ENCODE measurements around the gene C11orf68.
"Not testable (repeated sequence)": the region's sequence is repeated elsewhere in the genome, so short reads cannot be mapped to it uniquely, and the experiment has no call there.

The C11orf68 gene

DNA sequence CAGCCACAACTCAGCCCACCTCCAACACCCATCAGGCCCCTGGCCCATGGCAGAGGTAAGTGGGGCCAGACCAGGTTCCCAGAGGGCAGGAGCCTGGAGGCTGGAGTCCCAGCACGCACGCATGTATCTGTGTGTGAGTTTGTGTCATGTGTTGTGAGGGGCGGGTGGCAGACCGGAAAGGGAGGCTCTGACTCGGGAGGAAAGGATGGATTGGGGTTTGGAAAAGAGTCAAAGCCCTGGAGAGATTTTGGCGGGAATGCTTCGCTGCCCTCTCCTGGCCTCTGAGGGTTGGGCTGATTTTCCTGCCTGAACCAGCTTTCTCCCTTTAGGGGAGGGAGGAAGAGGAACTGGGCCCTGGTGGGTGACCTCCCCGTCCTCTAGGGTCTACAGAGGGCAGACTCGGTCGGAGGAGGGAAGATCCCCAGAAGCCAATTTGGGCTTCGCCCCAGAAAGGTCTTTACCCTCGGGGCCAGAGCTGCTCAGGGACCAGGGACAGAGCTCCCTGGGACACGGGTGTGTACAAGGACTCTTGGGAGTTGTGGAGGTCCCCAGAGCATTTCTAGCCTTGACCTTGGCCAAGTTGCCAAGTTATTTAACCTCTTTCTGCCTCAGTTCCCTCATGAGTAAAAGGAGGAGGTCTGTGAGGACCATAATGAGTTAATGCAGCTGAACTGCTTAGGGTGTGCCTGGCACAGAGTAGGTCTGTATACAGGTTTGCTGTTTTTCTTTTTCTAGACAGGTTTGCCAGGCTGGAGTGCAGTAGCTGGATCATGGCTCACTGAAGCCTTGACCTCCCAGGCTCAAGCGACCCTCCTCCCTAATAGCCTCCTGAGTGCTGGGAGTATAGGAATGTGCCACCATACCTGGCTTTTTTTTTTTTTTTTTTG, 6.9 kb downstream of the C11orf68 start:
- no peak for DNase-seq

DNA sequence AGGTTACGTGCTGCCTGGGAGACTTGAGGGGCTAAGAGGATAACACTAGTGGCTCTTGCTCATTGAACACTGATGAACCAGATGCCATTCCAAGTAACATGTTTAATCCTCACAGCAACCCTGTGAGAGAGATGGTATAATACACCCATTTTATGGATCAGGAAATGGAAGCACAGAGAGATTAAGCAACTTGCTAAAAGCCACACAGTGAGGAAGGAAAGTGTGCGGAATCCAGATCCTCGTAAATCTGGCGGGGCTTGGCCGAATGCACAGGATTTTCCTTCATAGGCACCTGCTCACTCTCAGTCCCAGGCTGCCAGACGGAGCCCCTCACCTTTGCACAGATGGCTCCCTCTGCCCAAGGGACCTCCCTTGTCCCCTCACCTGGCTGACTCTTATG, 11.0 kb downstream of the C11orf68 start:
- DNase-seq, result no peak

DNA sequence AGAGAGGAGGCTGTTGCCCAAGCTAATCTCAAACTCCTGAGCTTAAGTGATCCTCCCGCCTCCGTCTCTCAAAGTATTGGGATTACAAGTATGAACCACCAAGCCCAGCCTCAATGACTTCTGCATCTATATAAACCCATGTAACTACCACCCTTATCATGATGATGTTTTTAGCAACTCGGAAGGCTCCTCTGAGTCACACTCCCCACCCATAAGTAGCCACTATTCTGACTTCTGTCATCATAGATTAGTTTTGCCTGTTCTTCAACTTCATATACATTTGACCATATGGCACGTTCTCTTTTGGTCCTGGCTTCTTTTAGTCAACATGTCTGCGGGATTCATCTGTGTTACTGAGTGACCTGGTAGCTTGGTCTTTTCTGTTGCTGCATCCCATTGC, 12.3 kb downstream of the C11orf68 start:
- no peak for DNase-seq

DNA sequence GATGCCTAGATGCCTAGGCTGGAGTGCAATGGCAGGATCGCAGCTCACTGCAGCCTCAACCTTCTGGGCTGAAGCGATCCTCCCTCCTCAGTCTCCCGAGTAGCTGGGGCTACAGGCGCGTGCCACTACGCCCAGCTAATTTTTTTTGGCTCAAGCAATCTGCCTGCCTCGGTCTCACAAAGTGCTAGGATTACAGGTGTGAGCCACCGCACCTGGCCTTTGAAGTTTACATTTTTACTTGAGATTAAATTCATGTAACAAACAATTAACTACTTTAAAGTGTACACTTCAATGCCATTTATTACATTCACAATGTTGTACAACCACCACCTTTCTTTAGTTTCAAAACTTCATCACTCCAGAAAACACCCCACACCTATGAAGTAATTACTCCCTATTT, 15.1 kb downstream of the C11orf68 start:
- no peak for DNase-seq

DNA sequence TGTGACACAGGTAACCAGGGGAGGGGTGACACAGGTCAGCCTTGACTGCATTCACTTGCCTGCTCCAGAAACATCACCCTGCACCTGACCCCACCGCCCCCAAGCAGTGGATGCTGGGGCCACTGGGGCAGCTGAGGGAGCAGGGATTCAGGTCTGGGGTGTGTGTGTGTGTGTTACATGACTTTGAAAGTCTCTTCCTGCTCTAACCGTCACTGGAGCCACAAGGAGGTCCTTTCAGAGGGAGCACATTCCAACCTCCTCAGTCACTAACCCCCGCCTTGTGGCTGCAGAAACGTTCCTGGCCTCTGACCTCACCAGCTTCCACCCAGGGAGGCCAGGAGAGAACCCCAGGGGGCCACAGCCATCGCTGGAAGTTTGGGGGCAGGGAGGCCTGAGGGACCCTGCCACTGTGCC, 15.8 kb downstream of the C11orf68 start:
- DNase-seq, result no peak

DNA sequence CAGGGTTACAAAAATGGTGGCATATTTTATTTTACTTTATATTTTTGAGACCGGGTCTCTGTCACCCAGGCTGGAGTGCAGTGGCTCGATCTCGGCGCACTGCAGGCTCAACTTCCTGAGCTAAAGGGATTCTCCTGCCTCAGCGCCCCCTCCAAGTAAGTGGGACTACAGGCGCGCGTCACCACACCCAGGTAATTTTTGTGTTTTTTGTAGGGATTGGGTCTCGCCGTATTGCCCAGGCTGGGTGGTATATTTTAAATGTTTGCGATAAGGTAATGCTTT, 18.0 kb downstream of the C11orf68 start:
- DNase-seq, result no peak

DNA sequence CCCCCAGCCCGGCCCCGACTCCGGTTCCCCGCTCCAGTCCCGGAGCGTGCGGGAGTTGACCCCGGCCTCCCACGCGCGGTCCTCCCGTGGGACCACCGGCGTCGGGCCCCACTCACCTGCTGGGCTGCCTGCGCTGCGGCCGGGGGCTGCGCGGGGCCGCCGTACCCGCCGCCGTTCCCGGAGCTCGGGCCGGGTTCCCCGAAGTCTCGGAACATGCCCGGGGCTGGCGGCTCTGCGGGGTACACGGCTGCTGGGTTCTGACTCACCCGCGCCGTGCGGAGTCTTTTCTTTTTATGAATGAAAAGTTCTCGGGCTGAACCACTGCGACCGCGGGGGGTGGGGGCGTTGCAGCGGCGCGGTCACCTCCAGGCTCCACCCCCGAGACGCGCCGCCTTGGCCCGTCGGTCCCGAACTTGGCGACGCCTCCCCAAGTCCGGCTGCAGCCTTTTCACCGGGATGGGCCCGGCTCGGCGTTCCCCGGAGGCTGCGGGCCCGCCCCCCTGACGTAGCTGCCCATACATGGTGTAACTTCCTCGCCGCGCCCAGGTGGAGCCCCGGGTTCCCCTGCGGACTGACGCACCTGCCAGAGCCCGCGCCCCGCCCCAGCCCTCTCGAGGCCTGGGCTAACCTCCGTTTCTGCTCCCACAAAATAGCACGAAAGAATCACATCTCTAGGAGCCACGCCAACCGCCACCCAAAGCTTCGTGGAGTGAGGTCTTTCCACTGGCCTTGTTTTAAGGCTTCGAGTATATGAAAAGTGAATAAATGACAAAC, 18.6 kb downstream of the C11orf68 start, which contains the start of gene FOSL1:
Gene FOSL1, minus strand, starts transcription at position 264 of the 774 bp plus-strand sequence. Its CDS starts 49 bp downstream, at position 215.
- DNase-seq, result peak; percentile 95

DNA sequence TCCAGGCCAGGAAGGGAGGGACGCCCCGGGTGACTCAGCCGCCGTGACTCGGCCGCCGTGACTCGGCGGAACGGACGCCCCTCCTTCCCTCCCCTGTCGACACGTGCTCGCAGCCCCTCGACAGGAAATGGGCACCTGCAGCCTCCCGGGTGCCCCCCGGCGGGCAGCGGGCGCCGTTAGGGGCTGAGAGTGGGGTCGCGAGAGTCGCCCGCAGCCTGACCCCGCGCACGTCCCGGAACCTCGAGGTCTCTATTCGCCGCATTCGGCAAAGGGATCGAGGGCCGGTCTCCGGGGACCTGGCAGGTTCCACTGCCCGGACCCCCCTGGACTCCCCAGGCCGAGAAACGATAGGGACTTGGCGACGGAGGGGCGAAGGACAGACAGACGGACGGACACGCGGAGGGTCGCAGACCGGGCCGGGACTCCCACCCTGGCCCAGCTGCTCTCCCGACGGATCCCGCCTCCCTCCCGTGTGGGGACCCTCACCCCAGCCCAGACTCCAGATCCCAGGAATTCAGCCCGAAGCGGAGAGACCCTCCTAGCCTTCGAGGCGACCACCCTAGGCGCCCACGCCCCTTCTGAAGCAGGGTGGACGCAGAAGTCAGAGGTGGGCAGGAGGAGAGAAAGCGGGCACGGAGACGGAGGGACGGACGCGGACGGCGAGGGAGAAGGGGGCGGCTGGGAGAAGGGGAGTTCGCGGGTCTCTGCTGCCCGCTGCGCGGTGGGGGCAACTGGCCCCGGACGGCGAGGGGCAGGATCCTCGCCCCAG, 19.3 kb downstream of the C11orf68 start:
- peak; percentile 67 for DNase-seq

DNA sequence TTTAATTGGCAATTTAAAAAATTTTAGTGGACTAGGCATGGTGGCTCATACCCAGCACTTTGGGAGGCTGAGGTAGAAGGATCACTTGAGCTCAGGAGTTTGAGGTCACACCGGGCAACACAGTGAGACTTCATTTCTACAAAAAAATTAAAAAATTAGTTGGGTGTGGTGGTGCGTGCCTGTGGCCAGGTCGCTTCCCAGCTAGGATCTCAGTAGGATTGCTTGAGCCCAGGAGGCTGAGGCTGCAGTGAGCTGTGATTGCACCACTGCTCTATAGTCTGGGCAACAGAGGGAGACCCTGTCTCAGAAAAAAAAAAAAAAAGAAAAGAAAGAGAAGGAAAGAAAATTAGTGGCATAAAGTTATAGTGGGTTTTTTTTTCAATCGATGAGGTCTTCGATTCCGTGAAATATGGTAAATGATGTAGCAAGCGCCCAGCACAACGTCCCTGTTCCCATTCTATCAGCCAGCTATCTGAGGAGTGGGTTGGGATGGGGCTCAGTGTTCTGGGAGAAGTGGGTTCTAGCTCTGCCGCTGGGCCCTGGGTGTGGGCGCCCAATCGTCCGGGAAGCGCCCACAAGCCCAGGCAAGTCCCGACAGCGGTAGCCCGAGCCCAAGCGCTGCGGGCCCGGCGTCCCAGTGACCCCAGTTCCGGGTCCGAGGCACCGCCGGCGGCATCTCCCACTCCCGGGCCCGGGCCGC, 20.1 kb downstream of the C11orf68 start:
- DNase-seq, result no peak

DNA sequence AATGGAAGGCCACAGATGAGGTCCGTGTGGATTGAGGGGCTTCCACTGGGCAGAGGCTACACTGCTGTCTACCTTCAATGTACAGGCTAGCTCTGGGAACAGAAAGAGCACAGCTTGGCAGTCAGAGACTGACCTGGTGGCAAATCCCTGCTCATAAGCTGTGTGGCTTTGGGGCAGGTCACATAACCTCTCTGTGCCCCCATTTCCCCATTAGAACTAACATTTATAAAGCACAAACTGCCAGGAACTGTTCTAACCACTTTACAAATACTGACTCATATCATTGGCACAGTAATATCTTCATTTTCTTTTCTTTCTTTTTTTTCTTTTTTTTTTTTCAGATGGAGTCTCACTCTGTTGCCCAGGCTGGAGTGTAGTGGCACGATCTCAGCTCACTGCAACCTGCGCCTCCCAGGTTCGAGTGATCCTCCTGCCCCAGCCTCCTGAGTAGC, 21.8 kb downstream of the C11orf68 start:
- no peak for DNase-seq

DNA sequence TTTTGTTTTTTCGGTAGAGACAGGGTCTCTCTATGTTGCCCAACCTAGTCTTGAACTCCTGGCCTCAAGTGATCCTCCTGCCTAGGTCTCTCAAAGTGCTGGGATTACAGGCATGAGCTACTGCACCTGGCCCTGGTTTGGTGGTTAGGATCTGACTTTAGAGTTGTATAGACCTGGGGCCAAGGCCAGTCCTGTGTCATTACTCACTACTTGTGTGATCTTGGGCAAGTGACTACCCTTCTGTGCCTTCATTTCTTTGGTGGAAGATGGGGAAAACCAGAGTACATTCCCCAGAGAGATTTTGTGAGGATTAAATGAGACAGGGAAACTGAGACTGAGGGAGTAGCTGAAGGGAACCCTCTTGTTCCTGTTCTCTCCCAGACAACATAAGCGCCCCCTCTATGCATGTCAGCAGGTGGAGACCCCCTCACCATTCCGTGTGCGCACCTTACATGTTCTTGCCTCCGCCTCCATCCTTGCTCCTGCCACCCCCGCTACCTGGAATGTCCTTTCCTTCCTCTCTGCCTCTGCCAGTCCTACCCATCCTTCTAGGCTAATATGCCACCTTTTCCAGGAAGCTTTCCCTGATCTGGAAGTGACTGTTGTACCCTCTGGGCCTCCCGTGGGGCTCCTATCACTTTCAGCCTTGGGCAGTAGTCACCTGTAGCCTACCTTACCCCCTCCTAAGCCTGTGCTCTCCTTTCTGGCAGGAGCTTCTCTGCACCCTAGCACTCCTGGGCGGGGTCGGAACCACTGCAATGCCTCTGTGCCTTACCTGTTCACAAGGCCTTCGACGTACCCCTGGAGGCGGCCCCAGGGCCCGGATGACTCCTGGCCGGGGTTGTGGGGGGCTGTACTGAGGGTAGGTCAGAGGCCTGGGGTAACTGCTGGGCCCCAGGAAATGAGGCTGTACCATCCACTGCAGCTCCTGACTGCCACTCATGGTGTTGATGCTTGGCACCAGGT, 22.5 kb downstream of the C11orf68 start:
- DNase-seq, result no peak

DNA sequence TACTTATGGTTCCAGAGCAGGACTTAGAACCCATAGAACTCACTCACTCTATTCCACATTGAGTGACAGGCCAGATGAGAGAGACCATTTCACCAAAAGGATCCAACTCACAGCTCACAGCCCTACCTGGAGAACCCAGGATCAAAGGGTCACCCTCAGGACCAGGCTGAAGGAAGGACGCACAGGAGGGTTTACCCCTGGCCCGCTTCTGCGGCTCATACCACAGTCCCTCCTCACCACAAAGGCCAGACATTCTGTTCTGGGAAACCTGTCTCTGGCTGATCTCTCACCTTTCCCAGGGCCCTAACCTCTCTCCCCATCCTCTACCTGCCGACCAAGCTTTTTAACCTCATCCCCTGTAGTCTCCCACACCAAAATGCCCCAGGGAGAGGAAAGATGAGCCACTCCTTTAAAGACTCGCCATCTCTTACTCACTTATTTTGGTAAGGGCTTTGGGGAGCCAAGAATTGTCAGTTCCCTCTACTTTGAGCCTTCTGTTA, 23.3 kb downstream of the C11orf68 start:
- no peak for DNase-seq

DNA sequence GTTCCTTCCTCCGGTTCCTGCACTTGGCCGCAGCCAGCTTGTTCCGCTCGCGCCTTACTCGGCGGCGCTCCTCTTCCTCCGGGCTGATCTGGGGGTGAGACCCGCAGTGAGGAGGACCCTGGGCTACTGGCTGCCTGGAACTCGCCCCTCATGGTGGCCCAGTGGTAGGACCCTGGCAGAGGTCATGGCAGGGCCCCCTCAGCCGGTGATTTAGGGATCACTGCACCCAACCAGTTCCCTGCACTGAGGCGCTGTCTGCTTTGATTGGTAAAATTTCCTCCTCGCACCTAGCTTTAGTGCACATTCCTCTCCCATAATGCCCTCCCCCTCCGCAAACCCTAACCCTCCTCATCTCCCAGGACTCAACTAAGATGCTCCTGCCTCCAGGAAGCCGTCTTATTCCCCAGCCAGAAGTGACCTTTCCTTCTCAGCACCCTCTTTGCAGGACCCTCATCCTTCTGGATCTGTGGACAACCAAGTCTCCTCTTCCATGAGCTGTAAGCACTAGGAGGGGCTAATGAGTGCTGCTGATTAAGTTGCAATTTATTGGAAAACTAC, 24.7 kb downstream of the C11orf68 start:
- peak; percentile 54 for DNase-seq

DNA sequence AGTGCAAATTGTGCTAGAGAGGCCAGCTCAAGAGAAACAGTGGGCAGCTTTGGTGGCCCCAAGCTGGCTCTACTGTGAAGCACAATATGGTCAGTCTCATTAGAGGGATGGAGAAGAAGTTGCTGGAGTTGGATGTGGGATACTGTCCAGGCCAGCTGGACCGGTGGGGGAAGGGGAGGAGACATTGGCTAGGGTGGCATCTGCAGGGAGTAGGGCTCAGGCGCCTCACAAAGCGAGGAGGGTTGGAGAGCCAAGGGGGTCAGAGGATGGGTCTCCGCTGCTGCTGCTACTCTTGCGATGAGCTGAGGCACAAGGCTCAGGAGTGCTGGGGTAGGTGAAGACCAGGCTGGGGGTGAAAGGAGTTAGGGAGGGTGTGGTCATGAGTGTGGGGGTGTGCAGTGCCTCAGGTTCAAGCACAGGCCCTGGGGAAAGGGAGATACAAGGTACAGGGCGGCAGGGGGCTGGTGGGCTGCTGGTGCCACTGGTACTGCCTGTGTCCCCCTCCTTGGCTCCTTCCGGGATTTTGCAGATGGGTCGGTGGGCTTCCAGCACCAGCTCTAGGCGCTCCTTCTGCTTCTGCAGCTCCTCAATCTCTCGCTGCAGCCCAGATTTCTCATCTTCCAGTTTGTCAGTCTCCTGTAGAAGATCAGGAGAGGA, 26.1 kb downstream of the C11orf68 start:
- no peak for DNase-seq

DNA sequence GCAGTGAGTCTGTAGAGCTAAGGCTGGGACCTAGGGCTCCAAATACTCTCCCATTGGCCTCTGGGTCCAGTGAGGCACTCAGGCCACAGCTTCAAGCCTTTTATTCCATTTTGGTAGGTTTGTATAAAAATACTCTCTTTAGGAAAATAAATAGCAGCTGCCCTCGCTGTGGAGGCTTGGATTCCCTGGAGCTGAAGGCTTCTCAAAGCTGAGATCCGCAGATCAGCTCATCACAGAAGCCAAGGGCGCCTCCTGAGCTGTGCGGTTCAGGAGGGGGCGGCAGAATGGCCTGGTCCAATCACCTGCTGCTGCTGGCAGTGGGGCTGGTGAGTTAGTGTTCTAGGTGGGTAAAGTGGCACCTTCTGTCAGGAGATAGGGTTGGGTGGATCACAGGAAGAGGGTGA, 26.7 kb downstream of the C11orf68 start:
- not testable (repeated sequence) for DNase-seq

DNA sequence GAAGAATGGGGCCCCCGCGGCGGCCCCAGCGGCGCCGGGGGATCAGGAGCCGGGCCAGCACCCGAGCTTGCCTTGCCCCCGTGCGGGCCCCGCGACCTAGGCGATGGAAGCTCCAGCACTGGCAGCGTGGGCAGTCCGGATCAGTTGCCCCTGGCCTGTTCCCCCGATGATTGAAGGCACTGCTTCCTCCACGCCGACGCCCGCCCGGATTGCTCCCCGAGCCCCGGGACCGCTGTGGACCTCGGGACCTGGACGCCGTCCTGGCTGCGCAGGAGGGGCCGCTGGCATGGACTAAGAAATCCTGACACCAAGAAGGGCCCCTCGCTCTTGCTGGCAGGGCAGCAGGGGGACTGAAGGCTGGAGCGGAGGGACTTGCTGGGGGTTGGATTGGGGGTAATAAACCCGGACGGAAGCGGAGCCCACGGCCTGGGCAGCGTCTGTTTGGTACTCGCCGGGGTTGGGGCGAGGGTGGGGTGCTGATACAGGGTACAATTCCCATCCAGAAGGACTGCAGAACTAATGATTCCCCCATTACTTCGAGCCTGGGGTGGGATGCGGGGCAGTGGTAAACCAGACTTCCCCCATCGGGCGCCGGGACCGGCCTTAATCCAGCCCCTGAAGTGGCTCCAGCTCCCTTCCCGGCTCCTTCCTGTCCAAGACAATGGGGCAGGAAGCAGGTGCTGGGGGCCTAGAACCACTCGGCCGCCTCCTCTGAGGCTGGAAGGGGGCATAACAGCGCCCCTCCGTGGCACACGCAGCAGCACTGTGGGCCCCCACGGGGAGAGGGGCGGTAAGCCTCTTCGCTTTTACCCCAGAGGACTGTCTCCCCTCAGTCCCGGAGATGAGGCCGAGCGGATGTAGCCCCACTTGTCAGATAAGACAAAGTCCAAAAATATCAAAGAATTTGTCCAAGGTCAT, 27.4 kb downstream of the C11orf68 start:
- DNase-seq, result no peak

DNA sequence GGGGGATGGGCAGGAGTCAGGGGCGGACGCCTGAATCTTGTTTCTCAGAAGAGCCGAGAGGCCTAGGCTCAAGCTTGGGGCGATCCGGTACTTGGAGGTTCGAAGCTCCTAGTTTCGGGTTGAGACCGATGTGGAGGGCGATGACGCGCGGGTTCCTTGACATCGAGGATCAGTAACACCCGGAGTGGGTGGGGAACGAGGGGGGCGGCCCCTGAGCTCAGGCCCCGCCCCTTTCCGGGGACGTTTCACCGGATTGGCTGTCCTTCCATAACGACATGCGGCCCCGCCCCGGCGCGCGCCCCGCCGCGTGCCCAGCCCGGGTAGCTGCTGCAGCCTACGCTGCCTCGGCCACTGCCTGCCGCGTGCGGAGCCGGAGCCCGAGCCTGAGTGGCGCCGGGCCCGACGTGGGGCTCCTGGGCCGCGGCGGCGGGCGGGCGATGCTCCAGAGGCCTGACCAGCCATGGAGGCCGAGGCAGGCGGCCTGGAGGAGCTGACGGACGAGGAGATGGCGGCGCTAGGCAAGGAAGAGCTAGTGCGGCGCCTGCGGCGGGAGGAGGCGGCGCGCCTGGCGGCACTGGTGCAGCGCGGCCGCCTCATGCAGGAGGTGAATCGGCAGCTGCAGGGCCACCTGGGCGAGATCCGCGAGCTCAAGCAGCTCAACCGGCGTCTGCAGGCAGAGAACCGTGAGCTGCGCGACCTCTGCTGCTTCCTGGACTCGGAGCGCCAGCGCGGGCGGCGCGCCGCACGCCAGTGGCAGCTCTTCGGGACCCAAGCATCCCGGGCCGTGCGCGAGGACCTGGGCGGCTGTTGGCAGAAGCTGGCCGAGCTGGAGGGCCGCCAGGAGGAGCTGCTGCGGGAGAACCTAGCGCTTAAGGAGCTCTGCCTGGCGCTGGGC, 28.3 kb downstream of the C11orf68 start, which contains the start of gene CCDC85B:
Gene CCDC85B, plus strand, starts transcription at position 350 of the 895 bp plus-strand sequence. Its CDS starts 111 bp downstream, at position 461.
- DNase-seq, result peak; percentile 99

All from CD4-positive, alpha-beta T cell treated with Interleukin-6 for 4 hours (primary cell).